Measurements from ENCODE around the gene ACSBG1. TPM values are rescaled to one million over a fixed set of nuclear protein-coding genes. Genes with fewer than 3 reads are reported as not detected.
"Not testable (repeated sequence)": the region's sequence is repeated elsewhere in the genome, so short reads cannot be mapped to it uniquely, and the experiment has no call there.

The ACSBG1 gene
- total RNA-seq, 1 experiment from 2014 or later: 1.2 TPM

DNA sequence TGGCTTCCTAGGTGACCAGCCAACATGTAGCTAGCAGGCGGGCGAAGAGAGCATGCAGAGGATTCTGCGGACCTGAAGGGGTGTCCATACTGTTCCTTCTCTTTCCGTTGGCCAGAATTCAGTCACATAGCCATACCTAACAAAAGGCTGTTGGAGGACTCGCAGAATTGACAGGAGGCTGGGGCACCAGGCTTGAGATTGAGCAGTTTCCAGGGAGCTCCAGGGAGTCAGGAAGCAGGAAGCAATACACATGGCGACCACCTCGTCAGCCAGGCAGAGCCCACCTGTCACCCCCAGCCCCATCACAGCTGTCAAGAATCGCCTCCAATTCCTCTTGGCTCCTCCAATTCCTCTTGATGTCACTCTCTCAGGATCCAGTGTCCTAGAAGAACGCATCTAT is 16.8 kb upstream of the ACSBG1 start:
- no peaks in the 10 kb centered on the region; the same call in 1 of the 2 replicates for H4K20me1 ChIP-seq (ENCODE audit: insufficient read depth)
- BruUV-seq (replicated peaks): no TSS peak
- no peaks in the 10 kb centered on the region for H3K9me2 ChIP-seq (ENCODE audit: insufficient read depth)
- CTCF ChIA-PET: interaction anchor here (0.5 kb wide), 1 partner anchor 11 kb away, joined by 3 read pairs; no protein-coding TSS in a partner anchor
- H3K4me1 ChIP-seq (replicated peaks; ENCODE audit: insufficient read depth): no peaks in the 10 kb centered on the region
- H3K79me2 ChIP-seq (ENCODE audit: low read depth): no peaks in the 10 kb centered on the region
- H3K36me3 ChIP-seq (ENCODE audit: low read depth): no peaks in the 10 kb centered on the region
- no peaks in the 10 kb centered on the region for H3F3A ChIP-seq (ENCODE audit: insufficient read depth, low read depth)
- TF ChIP-seq, protein P1, sequence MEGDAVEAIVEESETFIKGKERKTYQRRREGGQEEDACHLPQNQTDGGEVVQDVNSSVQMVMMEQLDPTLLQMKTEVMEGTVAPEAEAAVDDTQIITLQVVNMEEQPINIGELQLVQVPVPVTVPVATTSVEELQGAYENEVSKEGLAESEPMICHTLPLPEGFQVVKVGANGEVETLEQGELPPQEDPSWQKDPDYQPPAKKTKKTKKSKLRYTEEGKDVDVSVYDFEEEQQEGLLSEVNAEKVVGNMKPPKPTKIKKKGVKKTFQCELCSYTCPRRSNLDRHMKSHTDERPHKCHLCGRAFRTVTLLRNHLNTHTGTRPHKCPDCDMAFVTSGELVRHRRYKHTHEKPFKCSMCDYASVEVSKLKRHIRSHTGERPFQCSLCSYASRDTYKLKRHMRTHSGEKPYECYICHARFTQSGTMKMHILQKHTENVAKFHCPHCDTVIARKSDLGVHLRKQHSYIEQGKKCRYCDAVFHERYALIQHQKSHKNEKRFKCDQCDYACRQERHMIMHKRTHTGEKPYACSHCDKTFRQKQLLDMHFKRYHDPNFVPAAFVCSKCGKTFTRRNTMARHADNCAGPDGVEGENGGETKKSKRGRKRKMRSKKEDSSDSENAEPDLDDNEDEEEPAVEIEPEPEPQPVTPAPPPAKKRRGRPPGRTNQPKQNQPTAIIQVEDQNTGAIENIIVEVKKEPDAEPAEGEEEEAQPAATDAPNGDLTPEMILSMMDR (conservative IDR thresholded peaks at IDR 0.05): no peak
- no peak for TF ChIP-seq EZH2 (IDR thresholded peaks at IDR 0.05; ENCODE audit: low read depth)
- H3K27ac ChIP-seq: no peak overlapping the region
- H3K27me3 ChIP-seq (ENCODE audit: insufficient read depth, low read depth): no peaks in the 10 kb centered on the region
- no peak overlapping the region for H3K4me3 ChIP-seq
- no peak overlapping the region for H2AFZ ChIP-seq
- POLR2A ChIA-PET (ENCODE audit: unreplicated experiment): no interaction called here
- intact Hi-C loops (cut with micrococcal nuclease; ENCODE audit: unreplicated experiment): no loop called here
- no peak for DNase-seq
- H3K9me3 ChIP-seq (ENCODE audit: insufficient read depth, low read depth): no peaks in the 10 kb centered on the region
- H3K4me2 ChIP-seq: no peak overlapping the region

DNA sequence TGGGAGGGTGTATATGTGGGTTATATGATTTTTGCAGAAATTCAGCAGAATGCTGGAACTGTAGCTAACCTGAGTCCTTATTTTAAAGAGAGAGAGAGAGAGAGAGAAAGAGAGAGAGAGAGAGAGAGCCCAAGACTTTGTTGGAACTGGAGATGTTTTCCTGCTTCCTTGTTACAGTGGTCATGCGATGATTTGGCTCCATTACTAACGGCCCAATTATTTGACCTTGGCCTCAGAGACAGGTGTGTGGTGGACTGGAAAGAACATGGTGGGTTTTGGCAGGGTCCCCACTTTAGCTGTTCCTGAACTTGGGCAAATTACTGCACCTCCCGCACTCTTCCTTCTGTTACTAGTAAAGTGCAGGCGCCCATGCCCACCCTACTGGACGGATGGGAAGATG is 14.8 kb upstream of the ACSBG1 start:
- Histone ChIP-seq H4K20me1 (ENCODE audit: insufficient read depth) (no peaks in the 10 kb centered on the region; the same call in 1 of the 2 replicates), H2AFZ (no peak overlapping the region), H3K27me3 (ENCODE audit: insufficient read depth, low read depth) (no peaks in the 10 kb centered on the region), H3K4me3 (no peak overlapping the region), H3K9me3 (ENCODE audit: insufficient read depth, low read depth) (no peaks in the 10 kb centered on the region), H3K4me2 (no peak overlapping the region), H3K4me1 (replicated peaks; ENCODE audit: insufficient read depth) (no peaks in the 10 kb centered on the region), H3F3A (ENCODE audit: insufficient read depth, low read depth) (no peaks in the 10 kb centered on the region), H3K79me2 (ENCODE audit: low read depth) (no peaks in the 10 kb centered on the region), H3K36me3 (ENCODE audit: low read depth) (no peaks in the 10 kb centered on the region), H3K27ac (no peak overlapping the region), H3K9me2 (ENCODE audit: insufficient read depth) (no peaks in the 10 kb centered on the region)
- no peak for DNase-seq
- intact Hi-C loops (cut with micrococcal nuclease; ENCODE audit: unreplicated experiment): loop anchor here (10.0 kb wide), 1 partner anchor 176 kb away; no protein-coding TSS in a partner anchor
- ChIA-PET CTCF (no interaction called here), POLR2A (ENCODE audit: unreplicated experiment) (no interaction called here)
- BruUV-seq (replicated peaks): no TSS peak
- TF ChIP-seq, protein P1 (conservative IDR thresholded peaks at IDR 0.05): no peak
- TF ChIP-seq EZH2 (IDR thresholded peaks at IDR 0.05; ENCODE audit: low read depth): no peak

- no peaks in the 10 kb centered on the region for H3K9me3 ChIP-seq (ENCODE audit: insufficient read depth, low read depth)
- DNase-seq: no peak
- H3K4me3 ChIP-seq: no peak overlapping the region
- CTCF ChIA-PET: no interaction called here
- H3K27ac ChIP-seq: no peak overlapping the region
- H4K20me1 ChIP-seq (ENCODE audit: insufficient read depth): no peaks in the 10 kb centered on the region; the same call in 1 of the 2 replicates
- H3F3A ChIP-seq (ENCODE audit: insufficient read depth, low read depth): no peaks in the 10 kb centered on the region
- POLR2A ChIA-PET (ENCODE audit: unreplicated experiment): interaction anchor here (0.6 kb wide), 1 partner anchor 52 kb away, joined by 3 read pairs; the partner anchor contains the start of gene SKIC8
- no peak for TF ChIP-seq EZH2 (IDR thresholded peaks at IDR 0.05; ENCODE audit: low read depth)
- TF ChIP-seq, protein P1 (conservative IDR thresholded peaks at IDR 0.05): no peak
- no peaks in the 10 kb centered on the region for H3K27me3 ChIP-seq (ENCODE audit: insufficient read depth, low read depth)
- no peak overlapping the region for H3K4me2 ChIP-seq
- no peaks in the 10 kb centered on the region for H3K9me2 ChIP-seq (ENCODE audit: insufficient read depth)
- BruUV-seq (replicated peaks): no TSS peak
- intact Hi-C loops (cut with micrococcal nuclease; ENCODE audit: unreplicated experiment): loop anchor here (10.0 kb wide), 1 partner anchor 177 kb away; no protein-coding TSS in a partner anchor
- H3K4me1 ChIP-seq (replicated peaks; ENCODE audit: insufficient read depth): no peaks in the 10 kb centered on the region
- H2AFZ ChIP-seq: no peak overlapping the region
- H3K79me2 ChIP-seq (ENCODE audit: low read depth): no peaks in the 10 kb centered on the region
- no peaks in the 10 kb centered on the region for H3K36me3 ChIP-seq (ENCODE audit: low read depth)
Observed at GRCh38 chr15:78247911-78248310, 13.5 kb upstream of the ACSBG1 start.

- H3K4me2 ChIP-seq; H3K79me2 ChIP-seq (ENCODE audit: low read depth); H3K36me3 ChIP-seq (ENCODE audit: low read depth); BruUV-seq (replicated peaks); H2AFZ ChIP-seq; DNase-seq; H3K9me3 ChIP-seq (ENCODE audit: insufficient read depth, low read depth); POLR2A ChIA-PET (ENCODE audit: unreplicated experiment); H3K27ac ChIP-seq; H3F3A ChIP-seq (ENCODE audit: insufficient read depth, low read depth); H3K4me1 ChIP-seq (replicated peaks; ENCODE audit: insufficient read depth); H4K20me1 ChIP-seq (ENCODE audit: insufficient read depth); H3K4me3 ChIP-seq; H3K9me2 ChIP-seq (ENCODE audit: insufficient read depth); H3K27me3 ChIP-seq (ENCODE audit: insufficient read depth, low read depth): not testable (repeated sequence)
- intact Hi-C loops (cut with micrococcal nuclease; ENCODE audit: unreplicated experiment): loop anchor here (10.0 kb wide), 1 partner anchor 179 kb away; no protein-coding TSS in a partner anchor
- CTCF ChIA-PET: interaction anchor here (0.6 kb wide), 1 partner anchor 8 kb away, joined by 14 read pairs; no protein-coding TSS in a partner anchor
Observed at GRCh38 chr15:78245976-78246620, 11.7 kb upstream of the ACSBG1 start.

DNA sequence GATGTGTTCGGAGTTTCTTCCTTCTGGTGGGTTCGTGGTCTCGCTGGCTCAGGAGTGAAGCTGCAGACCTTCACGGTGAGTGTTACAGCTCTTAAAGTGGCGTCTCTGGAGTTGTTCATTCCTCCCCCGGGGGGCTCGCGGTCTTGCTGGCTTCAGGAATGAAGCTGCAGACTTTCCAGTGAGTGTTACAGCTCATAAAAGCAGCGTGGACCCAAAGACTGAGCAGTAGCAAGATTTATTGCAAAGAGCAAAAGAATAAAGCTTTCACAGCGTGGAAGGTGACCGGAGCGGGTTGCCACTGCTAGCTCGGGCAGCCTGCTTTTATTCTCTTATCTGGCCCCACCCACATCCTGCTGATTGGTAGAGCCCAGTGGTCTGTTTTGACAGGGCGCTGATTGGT is 11.0 kb upstream of the ACSBG1 start:
- H3K27me3 ChIP-seq (ENCODE audit: insufficient read depth, low read depth); H3K79me2 ChIP-seq (ENCODE audit: low read depth); H3K4me3 ChIP-seq; H4K20me1 ChIP-seq (ENCODE audit: insufficient read depth); H3K36me3 ChIP-seq (ENCODE audit: low read depth); H3K9me3 ChIP-seq (ENCODE audit: insufficient read depth, low read depth); H3K9me2 ChIP-seq (ENCODE audit: insufficient read depth); H3K27ac ChIP-seq; H2AFZ ChIP-seq; H3K4me2 ChIP-seq; POLR2A ChIA-PET (ENCODE audit: unreplicated experiment); DNase-seq; H3F3A ChIP-seq (ENCODE audit: insufficient read depth, low read depth); BruUV-seq (replicated peaks); CTCF ChIA-PET; H3K4me1 ChIP-seq (replicated peaks; ENCODE audit: insufficient read depth): not testable (repeated sequence)
- intact Hi-C loops (cut with micrococcal nuclease; ENCODE audit: unreplicated experiment): loop anchor here (10.0 kb wide), 1 partner anchor 179 kb away; no protein-coding TSS in a partner anchor

Data from PC-9 (cell line).